Measurements from ENCODE around the gene DENND1A.

DENND1A gene

DNA sequence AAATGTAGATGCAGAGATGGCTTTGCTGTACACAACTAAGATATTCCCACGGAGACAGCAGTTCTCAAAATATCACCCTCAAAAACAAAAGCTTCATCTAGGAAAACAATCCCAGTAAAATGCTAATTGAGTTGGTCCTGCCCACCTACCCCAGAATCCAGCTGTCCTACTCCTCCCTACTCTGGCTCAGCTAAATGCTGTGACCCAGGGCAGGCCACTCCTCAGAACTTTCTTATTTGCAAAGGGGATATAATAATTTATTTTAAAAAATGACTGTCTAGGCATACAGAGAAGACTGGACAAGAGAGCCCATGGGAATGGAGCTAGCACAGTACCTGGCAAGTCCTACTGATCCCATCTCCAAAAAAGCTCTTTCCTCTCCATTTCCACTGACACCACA lies 411.6 kb downstream of the DENND1A start:
- DNase-seq, result no peak

DNA sequence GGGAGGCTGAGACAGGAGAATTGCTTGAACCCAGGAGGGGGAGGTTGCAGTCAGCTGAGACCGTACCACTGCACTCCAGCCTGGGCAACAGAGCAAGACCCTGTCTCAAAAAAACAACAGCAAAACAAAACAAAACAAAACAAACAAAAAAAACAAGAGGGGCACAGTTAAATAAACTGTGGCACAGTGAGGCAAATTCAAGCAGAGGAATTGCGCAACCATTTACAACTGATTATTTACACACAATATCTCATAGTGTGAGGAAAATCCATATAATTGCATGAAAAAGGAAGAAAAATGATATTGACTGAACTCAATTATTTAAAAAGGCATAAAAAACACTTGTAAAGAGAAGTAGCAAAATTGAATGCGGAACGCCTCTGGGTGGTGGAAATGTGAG lies 412.4 kb downstream of the DENND1A start:
- no peak for DNase-seq

DNA sequence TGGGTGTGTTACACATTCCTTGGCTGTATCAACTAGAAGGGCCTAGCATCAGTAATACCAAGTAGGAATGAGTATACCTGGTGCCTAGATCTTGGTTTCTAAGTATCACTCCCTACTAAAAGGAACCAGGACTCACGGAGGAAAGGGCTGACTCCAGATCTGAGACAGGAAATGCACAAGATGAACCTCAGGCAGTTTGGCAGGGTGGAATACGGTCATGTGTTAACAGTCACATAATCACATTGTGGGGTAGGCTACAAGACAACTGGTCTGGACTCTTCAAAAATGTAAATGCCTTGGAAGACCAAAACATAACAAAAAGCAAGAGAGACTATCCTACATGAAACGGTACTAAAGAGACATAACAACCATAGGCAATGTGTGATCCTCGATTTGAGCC lies 415.2 kb downstream of the DENND1A start:
- DNase-seq, result no peak

DNA sequence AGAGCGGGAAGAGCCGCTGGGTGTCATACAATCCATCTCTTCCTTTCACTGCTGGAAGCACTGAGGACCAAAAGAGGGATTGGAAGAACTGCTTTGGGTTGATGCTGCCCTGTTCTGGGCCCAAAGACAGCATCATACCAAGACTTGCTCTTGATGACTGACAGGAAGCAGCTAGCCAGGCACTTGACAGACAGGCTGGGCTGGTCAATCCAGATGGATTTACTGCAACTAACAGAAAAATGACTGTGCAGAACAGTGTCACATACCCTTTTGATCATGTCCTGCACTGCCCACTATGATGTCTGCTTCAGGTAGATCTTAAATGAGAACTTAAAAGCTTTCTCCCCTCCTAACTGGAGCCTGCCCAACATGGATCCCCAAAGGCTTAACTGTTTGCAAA lies 416.4 kb downstream of the DENND1A start:
- no peak for DNase-seq

DNA sequence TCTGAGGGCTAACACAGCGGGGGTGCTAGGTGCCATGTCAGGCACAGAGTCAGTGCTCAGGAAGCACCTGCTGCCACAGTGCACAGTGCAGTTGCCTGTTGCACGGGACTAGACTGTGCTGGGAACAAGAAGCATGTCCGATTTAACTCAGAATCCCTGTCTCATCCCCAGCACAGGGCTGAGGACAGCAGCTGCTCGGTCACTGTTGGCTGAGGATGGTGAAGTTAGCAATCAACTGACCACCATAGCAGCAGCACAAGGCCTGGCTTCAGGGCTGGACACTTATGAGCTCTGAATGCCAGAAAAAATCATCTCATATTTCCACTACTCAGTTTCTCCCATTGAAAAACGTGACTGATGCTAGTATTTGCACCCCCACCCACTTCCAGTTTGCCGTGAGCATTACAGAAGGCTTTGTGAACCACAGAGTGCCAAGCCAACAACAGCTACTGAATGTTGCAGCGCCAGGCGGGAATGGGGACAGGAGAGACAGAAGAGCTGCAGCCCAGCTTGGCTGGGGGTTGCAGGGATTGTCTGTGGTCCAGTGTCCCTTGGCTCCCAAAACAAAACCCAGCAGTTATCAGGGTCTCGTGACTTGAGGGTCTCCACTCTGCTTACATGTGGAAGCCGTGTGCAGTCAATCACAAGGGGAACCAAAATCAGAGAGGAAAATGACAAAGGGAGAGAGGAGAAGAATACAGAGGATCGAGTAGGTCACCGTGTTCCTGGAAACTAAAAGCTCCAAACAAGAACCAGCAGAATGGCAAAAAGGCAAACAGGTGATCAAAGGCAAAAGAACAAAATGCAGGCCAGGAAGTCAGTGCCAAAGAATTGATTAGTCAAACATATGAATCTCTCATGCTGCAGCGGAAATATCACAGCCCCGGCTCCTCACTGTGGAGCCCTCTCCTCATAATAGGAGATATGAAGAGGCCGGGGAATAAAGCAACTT lies 418.3 kb downstream of the DENND1A start:
- peak in 1 of 2 donors; percentile 11 for DNase-seq

DNA sequence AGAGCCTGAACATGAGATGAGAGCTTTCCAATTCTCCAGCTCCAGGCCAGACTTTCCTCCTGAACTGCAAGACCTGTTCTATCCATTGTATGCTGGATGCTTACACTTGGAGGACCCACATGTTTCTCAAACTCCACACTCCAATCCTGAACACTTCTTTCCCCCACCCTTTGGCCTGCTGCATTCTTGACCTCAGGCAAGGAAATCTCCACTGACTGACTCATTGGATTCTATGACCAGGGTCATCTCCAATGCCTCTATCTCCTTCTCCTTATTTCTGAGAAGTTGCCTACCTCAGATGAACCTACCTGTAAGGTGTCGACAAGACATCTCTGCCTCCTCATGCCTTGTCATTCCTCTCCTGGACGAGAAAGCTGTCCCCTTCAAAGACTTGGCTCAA lies 420.3 kb downstream of the DENND1A start:
- no peak for DNase-seq

DNA sequence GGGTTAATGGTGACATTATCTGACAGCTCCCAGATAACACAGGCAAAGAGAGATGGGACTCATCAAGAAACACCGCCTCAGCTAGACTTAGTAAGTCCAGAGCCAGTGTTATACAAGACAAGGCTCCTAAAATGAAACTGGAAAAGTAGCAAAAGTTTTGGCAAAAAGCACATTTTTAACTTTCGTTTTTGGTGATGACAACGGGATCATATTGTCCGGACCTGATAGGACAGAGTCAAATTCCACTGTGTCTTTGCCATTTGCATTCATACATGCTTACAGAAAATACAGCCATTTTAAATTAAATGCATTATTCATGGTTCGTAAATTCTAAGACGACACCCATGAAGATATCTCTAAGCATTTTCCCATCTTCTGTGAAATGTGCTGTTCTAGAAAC lies 421.9 kb downstream of the DENND1A start:
- DNase-seq, result no peak

DNA sequence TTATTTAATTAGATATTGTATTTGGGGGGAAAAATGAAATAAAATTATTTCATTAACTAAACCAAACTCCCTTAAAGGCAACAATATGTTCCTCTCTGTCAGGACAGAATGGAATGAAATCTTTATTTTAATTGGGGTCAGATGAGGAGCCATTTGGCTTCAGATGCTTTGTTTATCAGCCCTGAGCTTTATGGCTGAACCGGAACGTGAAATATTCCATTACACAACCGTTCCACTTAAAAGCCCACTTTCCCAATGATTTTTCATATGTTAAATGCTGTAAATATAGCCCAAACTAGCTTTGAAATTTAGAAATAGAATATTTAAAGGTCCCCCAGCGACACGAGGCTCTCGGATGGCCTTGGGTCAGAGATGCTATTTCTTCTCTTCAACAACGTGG lies 424.4 kb downstream of the DENND1A start:
- DNase-seq, result no peak

DNA sequence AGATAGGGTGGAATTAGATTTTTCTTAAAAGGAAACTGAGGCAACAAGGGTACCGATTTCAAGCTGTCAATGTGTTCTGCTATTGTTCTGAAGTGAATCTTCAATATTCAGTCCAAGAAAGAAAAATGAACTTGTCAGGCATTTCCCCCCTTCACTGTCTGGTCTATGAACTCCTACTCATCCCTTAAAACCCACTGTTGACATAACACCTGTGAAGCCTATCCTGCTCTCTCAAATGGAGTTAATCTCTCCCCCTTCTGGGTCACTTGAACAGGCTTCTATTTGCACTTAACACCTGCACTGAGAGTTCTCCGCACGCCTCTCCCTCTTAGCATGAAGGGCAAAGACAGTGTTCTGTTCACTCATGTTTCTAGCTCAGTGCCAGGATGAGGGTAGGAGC lies 429.6 kb downstream of the DENND1A start:
- DNase-seq, result no peak

DNA sequence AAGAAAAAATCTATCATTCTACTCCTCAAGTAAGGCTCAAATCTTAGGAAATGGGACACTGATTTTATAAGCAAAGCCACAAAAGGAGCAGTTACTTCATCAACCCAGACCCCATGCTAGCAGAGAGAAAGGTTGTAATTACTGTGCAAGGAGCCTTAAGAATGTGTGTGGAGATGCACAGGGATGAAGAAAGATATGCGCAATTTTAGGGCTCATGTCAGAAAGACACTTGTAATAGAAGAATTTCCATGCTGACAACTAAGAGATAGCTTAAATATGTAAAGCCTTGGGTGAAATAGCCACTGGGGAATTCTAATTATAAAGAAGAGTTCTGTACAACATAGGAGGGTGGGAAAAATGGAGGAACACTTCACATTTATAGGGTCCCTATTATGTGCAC lies 432.1 kb downstream of the DENND1A start:
- no peak for DNase-seq

DNA sequence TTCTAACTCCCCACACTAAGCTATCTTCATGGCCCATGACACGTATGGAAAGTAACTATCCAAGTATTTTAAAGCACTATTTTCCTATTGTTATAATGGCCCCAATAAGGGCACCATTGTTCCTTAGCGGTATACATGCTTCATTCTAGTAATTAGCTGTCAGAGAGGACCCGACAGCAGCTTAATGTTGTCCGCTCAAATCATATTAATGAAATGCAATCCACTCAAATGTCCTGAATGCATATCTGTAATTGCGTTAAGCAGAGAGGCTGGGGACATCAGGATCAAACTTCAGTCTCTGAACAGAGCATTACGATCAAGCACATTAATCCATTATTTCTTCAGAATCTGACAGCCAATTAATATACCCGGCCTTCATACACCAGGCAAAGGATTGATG lies 434.2 kb downstream of the DENND1A start:
- no peak for DNase-seq

DNA sequence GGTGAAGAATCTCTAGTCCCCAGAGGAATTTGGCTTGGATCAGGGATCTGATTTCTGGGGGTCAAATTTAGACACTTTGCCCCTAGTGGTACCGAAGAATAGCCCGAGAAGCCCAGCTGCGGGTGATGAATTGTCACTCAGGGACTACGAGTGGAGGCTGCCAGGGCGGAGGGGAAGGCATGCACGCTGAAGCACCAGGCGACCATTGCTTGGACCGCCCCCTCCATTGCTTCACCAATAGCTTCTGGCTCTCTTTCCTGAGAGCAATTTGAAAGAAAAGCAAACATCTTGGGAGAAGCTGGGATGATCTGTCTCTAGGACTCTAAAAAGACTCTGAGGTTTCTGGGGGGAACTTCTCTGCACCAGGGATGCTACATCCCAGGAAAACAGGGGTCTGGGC lies 436.3 kb downstream of the DENND1A start:
- no peak for DNase-seq

DNA sequence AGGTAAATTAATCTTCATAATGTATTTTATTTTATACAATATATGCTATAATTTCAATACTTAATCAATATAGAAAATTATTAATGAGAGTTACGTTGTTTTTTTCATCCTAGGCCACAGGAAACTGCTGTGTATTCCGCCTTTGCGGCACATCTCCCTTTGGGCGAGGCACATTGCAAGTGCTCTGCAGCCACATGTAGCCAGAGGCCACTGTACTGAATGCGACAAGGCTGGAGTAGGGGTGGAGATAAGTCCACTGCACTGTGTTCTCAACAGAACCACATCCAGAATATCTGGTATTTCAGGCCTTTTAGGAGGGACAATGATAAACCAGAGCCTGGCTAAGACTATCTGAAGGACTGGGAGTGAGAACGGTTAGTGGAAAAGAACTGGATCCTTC lies 439.2 kb downstream of the DENND1A start:
- DNase-seq, result no peak

DNA sequence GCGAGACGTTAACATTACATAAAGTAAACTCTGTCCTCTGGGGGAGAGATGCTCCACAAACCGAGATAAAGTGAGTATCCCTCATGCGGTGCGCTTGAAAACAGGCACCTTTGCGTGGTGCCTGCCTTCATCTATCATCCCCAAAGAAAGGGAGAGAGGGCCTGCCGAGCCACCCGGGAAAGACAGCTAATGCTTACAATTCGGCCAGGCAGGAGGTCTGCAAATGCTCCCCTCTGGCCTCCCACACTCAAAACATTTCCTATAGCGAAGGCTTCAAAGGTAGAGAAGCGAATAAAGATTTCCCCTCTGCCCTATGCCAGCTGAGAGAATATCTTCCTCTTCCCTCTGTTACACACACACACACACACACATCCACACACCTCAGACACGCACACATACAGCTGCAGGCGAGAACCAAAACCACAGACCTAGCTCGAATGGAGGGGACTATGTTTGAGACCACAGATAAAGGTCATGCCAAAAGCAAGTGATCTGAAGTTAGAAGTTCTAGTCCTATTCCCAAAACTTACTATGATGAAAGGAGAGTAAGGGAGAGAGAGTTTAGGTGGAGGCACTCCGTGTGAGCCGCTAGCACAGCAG lies 441.1 kb downstream of the DENND1A start:
- DNase-seq, result no peak

DNA sequence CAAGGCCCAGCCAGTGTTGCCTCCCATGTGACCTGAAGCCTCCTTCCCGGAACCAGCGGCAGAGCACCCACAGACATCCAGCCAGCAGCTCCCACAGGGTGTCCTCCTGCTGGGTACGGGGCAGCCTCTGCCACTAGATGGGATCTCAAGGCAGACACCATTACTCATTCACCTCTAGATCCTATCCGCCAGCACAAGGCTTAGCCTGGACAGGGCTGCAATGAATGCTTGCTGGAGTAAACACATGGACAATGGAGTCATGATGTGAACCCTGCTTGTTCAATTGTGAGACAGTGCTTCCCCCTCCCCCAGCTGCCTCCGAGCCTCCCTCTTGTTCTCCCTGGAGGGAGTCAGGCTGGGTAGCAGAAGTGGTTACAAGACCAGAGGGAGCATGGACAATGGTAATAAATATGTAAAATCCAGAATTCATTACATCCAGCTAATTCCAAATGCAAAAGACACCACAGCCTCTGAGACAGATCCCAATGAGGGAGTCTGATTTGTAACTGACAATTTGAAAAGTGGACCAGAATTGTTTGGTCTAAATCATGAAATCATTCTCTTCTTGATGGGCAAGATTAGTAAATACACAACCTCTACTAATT lies 441.9 kb downstream of the DENND1A start:
- no peak for DNase-seq

DNA sequence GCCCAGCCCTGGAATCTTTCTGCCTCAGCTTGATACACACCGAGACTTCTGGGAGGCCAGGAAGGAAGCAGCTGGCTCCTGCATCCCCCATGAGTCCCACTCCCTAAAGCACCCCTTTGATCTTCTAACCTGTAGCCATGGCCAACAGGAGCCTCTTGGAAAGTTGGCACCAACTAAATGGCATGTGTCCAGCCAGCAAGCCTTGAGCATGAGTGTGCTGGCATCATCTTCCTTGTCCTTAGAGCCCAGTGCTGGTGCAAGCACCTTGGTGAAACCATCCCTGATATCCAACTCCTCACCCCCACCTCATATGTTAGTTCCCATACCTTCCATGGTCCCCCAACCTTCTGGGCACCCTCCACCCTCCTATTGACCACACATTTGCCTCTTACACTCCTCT lies 443.5 kb downstream of the DENND1A start:
- DNase-seq, result no peak

DNA sequence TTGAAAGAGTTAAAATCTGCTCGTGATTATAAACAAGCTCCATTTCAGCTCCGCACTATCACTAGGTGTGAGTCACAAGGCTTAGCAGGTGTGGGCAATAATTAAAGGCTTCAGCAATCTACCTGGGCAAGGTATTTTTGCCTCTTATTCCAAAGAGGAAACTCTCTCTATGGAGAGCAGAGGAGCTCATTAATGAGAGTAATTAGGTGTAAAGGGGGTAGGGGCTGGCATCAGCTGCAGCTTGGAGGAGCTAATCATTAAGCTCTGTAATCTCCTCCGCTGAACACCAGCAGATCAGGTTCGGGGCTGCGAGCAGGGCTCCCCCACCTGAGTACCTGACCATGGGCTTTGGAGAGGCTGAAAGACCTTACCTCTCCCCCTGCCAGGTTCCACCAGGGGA lies 444.7 kb downstream of the DENND1A start:
- no peak for DNase-seq

DNA sequence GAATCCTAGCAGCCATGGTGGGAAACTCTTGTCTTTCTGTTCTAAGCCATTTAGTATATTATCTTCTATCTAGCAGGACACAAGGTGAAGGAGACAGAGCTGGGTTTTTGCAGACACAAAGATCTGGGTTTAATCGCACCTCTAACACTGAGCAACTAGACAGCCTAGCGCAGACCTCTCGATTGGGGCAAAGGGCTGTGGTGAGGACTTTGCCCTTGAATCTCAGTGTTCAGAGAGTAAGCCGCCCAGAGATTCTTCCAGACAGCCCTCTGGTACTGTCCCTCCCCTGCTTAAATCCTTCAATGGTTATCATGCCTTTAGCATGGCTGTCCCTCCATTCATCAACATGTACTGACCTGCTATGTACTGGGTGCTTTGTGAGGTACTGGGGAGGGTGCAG lies 445.8 kb downstream of the DENND1A start:
- DNase-seq, result no peak

DNA sequence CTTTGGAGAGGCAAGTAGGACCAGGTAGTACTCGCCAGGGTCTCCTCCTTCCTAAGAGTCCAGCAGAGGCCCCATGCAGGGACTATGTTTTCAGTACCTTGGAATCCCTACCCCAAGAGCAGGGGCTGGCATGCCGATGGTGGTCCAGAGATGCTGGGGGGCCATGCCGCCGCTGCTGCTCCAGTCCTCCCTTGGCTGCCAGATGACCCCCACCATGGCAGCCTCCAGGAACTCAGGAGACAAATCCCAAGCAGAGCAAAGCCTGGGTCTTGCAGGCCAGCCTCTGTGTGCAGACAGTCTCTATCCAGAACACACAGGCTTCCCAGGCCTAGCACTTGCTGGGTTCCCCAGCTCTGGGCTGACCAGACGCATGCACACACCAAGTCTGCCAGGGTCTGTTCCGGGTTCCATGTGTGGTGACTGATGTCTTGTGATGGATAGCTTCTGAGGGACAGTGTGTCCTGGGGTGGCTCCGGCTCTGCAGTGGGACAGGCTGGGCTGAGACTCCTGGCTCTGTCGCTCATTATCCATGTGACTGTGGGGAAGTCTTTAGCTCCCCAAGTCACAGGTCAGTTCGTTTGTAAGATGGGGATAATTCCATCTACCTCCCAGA lies 446.6 kb downstream of the DENND1A start:
- DNase-seq, result no peak

DNA sequence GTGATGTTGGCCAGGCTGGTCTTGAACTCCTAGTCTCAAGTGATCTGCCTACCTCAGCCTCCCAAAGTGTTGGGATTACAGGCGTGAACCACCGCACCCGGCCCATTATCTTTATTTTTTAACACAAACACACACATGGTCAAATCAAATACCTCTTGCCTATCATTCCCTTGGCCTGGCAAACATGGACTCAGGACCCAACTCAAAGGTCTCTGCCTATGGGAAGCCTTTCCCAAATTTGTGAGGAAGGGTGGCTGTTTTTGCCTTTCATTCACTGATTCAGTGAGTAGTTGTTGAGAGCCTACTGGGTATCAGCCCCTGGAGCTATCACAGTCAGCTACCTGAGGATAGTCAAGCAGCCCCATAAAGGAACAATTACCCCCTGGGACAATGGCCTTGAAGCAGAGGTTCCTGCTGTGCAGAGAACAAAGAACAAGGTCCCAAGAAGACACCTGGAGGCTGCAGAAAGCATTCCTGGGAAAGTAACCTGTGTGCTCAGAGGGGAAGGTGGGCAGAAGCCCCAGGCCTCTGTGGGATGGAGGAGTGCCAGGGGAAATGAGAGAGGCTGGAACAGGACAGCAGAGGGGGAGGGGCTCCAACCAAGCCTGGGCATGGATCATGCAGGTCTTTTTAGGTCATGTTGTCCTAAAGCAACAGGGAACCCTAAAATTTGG lies 447.5 kb downstream of the DENND1A start:
- no peak for DNase-seq

DNA sequence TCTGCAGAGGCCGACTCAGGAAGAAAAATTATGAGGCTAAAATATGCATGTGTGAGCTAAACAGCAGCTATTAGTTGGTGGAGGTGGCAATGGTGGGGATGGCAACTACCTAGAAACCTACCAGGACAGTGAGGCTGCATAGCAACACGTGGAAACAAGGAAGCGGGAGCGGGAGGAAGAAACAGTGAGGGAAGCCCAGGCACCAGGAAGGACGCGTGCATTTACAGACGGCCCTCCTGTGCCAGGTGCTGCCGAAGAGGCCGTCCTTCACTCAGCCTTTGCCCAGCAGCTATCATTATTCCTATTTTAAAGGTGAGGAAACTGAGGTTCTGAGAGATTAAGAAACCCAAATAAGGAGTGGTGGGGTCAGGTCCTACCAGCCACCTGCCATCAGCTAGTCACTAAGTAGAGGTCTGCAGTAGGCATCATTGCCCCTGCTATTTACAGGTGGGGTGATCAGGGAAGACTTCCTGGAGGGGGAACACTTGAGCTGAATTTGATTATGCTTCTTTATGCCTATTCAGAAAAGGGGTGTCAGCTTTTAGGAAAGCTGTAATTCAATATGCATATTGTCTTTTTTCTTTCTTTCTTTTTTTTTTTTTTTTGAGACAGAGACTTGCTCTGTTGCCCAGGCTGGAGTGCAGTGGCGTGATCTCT lies 448.6 kb downstream of the DENND1A start:
- no peak for DNase-seq

DNA sequence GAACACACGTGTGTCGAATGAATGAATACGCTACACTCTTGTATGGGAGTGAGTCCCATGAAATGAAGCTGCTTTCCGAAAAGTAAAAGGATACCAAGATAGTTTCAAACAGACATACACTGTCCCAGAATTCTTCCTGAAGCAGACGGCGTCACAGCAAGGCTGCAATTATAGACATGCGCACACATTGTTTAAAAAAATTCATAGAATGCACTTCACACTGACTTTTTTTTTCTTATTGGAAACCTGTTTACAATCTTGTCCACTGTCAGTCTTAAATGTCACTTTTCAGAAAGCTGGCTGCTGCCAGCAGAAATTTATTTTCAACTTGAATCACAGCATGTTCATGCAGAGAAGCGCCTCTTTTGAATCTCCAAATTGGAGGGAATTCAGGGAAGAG lies 449.1 kb downstream of the DENND1A start:
- DNase-seq, result no peak

DNA sequence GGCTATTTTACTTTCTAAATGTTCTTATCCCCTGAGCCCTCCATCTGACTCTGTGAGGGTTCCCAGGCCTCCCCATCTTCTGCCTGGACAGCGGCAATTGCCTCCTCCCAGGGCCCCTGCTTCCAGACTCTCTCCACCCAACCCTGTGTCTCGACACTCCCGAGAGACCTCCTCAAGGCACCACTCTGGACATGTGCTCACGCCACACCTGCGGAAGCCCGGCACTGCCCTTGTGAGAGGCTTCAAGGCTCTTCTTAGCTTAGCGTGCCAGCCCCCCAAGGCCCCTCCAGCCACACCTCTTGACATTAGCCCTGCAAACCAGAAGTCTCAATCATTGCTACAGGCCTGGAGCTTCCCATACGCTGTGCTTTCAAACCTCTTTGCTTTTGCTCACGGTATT lies 449.8 kb downstream of the DENND1A start:
- DNase-seq, result no peak

Measured in bone marrow (tissue), 2 donors.